ENCODE measurements around the gene ANKS3.

DNA sequence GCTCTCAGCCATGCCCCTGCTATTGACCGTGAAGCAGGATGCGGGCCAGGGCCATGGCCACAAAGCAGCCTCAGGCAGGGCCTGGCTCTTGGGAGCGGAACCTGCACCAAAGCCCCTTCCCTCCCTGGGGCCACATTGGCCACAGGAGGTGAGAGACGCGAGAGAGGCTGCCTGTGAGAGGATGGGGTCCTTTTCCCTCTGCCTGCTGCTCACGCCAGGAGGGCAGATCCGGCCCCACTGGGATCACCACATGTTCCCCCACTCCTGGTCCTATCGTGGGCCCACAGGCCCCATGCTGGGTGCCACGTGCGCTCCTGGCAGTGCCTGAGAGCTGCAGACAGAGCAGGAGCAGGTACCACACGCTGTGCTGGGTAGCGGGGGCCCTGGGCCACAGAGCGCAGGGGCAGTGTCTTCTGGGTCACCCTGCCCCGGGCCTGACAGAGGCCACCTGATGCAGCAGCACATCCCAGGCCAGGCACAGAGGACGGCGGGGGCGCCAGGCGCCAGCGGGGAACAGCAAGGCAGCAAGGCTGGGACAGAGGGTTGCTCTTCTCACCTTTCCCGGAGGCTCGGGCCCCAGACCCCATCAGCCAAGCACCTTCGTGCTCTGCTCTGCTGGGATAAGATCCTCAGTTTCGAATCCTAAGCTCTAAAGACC, 49.9 kb downstream of the ANKS3 start:
- TF ChIP-seq POLR2A (IDR thresholded peaks at IDR 0.05), result no peak
- TF ChIP-seq, protein P1, sequence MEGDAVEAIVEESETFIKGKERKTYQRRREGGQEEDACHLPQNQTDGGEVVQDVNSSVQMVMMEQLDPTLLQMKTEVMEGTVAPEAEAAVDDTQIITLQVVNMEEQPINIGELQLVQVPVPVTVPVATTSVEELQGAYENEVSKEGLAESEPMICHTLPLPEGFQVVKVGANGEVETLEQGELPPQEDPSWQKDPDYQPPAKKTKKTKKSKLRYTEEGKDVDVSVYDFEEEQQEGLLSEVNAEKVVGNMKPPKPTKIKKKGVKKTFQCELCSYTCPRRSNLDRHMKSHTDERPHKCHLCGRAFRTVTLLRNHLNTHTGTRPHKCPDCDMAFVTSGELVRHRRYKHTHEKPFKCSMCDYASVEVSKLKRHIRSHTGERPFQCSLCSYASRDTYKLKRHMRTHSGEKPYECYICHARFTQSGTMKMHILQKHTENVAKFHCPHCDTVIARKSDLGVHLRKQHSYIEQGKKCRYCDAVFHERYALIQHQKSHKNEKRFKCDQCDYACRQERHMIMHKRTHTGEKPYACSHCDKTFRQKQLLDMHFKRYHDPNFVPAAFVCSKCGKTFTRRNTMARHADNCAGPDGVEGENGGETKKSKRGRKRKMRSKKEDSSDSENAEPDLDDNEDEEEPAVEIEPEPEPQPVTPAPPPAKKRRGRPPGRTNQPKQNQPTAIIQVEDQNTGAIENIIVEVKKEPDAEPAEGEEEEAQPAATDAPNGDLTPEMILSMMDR (IDR thresholded peaks at IDR 0.05), result no peak
- no peak for TF ChIP-seq EP300 (IDR thresholded peaks at IDR 0.05)
- TF ChIP-seq POLR2AphosphoS5 (IDR thresholded peaks at IDR 0.05), result no peak
